KMS-11 (cell line): ENCODE data around the gene MYCT1.

Experiments
- H2AFZ ChIP-seq: fragments of 200-600 bp; sonication (generic); 2 replicates; pipeline ENCODE4 v1.6.1; 2016; ENCODE audit warnings: antibody characterized with exemption, mixed run types, low read depth
- H3K27ac ChIP-seq: fragments of 200-600 bp; sonication (generic); 2 replicates; pipeline ENCODE4 v1.6.1; 2016; ENCODE audit warnings: mild to moderate bottlenecking, mixed run types
- H3K27me3 ChIP-seq: fragments of 200-600 bp; sonication (generic); 2 replicates; pipeline ENCODE4 v1.6.1; 2017; ENCODE audit warnings: mild to moderate bottlenecking, low read depth, mixed run types, moderate library complexity; ENCODE audit not compliant: insufficient read depth
- H3K36me3 ChIP-seq: fragments of 200-600 bp; sonication (generic); 2 replicates; pipeline ENCODE4 v1.6.1; 2017; ENCODE audit warnings: mild to moderate bottlenecking, mixed run types; ENCODE audit not compliant: insufficient read depth
- H3K4me1 ChIP-seq: fragments of 200-600 bp; sonication (generic); 2 replicates; pipeline ENCODE4 v1.6.1; 2016; ENCODE audit warnings: mild to moderate bottlenecking, low read depth, mixed run types; ENCODE audit not compliant: poor library complexity, severe bottlenecking
- H3K4me2 ChIP-seq: fragments of 200-600 bp; sonication (generic); 2 replicates; pipeline ENCODE4 v1.7.0; 2016; ENCODE audit warnings: mild to moderate bottlenecking, mixed run types
- H3K4me3 ChIP-seq: fragments of 200-600 bp; sonication (generic); IDR thresholded peaks from 2 replicates; pipeline ENCODE4 v1.6.1; 2017; ENCODE audit warnings: low read depth, low read length, mixed read lengths; ENCODE audit not compliant: insufficient read depth
- H3K79me2 ChIP-seq: fragments of 200-600 bp; sonication (generic); 2 replicates; pipeline ENCODE4 v1.6.1; 2016; ENCODE audit warnings: low read depth, mixed run types; ENCODE audit not compliant: insufficient read depth
- H3K9ac ChIP-seq: fragments of 200-600 bp; sonication (generic); 2 replicates; pipeline ENCODE4 v1.6.1; 2016; ENCODE audit warnings: mild to moderate bottlenecking, mixed run types
- H4K20me1 ChIP-seq: fragments of 200-600 bp; sonication (generic); 2 replicates; pipeline ENCODE4 v1.6.1; 2016; ENCODE audit warnings: mild to moderate bottlenecking, mixed run types; ENCODE audit not compliant: insufficient read depth
- TF ChIP-seq, protein P1 (sequence below): fragments of 200-600 bp; sonication (generic); conservative IDR thresholded peaks from 2 replicates; pipeline ENCODE4 v1.6.1; 2017; ENCODE audit warnings: low read depth, mild to moderate bottlenecking, antibody characterized with exemption, low read length, moderate library complexity, mixed read lengths

The MYCT1 gene

DNA sequence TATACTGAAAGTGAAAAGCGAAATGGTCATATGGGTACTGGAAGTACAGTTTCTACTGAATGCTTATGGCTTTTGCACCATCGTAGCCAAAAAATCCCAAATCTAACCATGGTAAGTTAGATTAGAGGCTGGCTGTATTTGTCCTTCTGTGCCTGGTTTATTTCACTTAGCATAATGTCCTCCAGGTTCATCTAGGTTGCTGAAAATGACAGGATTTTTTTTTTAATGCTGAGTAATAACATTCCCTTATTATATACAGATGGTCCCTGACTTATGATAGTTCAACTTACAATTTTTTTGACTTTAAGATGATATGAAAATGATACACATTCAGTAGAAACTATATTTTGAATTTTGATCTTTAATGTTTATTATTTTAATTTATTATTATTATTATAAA lies 7.6 kb downstream of the MYCT1 start:
- Histone ChIP-seq H3K27me3 (no peaks in the 10 kb centered on the region), H3K79me2 (no peaks in the 10 kb centered on the region), H3K4me3 (no peak overlapping the region), H3K4me1 (no peaks in the 10 kb centered on the region), H2AFZ (no peak overlapping the region), H4K20me1 (no peaks in the 10 kb centered on the region), H3K27ac (no peak overlapping the region), H3K4me2 (no peak overlapping the region), H3K9ac (no peak overlapping the region), H3K36me3 (no peaks in the 10 kb centered on the region)
- TF ChIP-seq, protein P1, sequence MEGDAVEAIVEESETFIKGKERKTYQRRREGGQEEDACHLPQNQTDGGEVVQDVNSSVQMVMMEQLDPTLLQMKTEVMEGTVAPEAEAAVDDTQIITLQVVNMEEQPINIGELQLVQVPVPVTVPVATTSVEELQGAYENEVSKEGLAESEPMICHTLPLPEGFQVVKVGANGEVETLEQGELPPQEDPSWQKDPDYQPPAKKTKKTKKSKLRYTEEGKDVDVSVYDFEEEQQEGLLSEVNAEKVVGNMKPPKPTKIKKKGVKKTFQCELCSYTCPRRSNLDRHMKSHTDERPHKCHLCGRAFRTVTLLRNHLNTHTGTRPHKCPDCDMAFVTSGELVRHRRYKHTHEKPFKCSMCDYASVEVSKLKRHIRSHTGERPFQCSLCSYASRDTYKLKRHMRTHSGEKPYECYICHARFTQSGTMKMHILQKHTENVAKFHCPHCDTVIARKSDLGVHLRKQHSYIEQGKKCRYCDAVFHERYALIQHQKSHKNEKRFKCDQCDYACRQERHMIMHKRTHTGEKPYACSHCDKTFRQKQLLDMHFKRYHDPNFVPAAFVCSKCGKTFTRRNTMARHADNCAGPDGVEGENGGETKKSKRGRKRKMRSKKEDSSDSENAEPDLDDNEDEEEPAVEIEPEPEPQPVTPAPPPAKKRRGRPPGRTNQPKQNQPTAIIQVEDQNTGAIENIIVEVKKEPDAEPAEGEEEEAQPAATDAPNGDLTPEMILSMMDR = no peak

DNA sequence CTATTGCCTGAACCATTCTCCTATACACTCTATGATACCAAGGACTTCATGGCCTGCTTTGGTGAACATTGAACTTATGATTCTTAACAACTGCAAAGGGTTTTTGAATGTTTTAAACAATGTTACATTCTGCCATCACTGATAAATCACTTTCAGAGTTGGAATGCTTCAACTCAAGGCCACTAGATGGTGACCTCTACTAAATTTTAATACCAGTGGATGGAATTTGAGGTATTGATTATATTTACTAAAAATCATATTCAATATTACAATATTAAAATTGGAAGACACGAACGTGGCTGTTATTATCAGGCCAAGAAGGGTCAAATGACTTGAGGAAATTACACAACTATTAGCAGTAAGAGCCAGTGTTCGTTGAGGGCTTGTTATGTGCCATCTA lies 18.6 kb downstream of the MYCT1 start:
- TF ChIP-seq, protein P1 = no peak
- H2AFZ ChIP-seq = no peak overlapping the region
- H3K9ac ChIP-seq = no peak overlapping the region
- H3K27ac ChIP-seq = no peak overlapping the region
- H3K4me1 ChIP-seq = no peaks in the 10 kb centered on the region
- no peak overlapping the region for H3K4me2 ChIP-seq
- H4K20me1 ChIP-seq = no peaks in the 10 kb centered on the region
- no peaks in the 10 kb centered on the region for H3K36me3 ChIP-seq
- H3K79me2 ChIP-seq = no peaks in the 10 kb centered on the region
- no peaks in the 10 kb centered on the region for H3K27me3 ChIP-seq
- H3K4me3 ChIP-seq = no peak overlapping the region

DNA sequence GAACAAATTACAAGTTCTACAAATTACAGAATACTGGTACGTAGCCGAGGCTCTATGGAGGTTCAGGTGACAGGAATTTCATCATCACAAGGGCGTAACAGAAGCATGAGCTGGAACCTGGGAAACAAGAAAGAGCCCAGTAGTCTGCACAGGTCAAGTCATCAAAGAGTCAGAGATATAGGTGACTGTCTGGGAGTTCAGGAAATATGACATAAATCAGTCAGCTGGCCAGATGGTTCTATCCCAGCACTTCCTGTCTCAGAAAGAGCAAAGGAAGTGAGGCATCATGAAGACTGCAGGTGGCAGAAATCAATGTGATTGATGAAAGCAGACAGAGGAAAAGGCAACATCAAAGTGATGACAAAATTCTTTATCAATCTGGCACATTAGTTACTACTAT lies 23.3 kb downstream of the MYCT1 start:
- H3K79me2 ChIP-seq = no peaks in the 10 kb centered on the region
- TF ChIP-seq, protein P1 = no peak
- H3K27me3 ChIP-seq = no peaks in the 10 kb centered on the region
- no peaks in the 10 kb centered on the region for H3K4me1 ChIP-seq
- H3K4me3 ChIP-seq = no peak overlapping the region
- no peak overlapping the region for H3K27ac ChIP-seq
- H3K4me2 ChIP-seq = no peak overlapping the region
- no peaks in the 10 kb centered on the region for H3K36me3 ChIP-seq
- no peaks in the 10 kb centered on the region for H4K20me1 ChIP-seq
- no peak overlapping the region for H2AFZ ChIP-seq
- H3K9ac ChIP-seq = no peak overlapping the region

DNA sequence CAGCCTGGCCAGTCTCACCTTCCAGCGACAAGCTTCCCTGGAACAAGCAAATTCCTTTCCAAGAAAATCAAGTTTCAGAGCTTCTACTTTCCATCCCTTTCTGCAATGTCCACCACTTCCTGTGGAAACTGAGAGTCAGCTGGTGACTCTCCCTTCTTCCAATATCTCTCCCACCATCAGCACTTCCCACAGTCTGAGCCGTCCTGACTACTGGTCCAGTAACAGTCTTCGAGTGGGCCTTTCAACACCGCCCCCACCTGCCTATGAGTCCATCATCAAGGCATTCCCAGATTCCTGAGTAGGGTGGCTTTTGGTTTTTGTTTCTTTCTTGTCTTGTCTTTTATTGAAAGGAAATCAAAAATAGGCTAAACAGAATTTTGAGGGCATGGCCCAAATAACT lies 24.3 kb downstream of the MYCT1 start:
- H3K4me2 ChIP-seq = no peak overlapping the region
- H3K4me1 ChIP-seq = no peaks in the 10 kb centered on the region
- TF ChIP-seq, protein P1 = no peak
- H2AFZ ChIP-seq = no peak overlapping the region
- H3K27ac ChIP-seq = no peak overlapping the region
- no peaks in the 10 kb centered on the region for H3K79me2 ChIP-seq
- no peaks in the 10 kb centered on the region for H4K20me1 ChIP-seq
- no peak overlapping the region for H3K9ac ChIP-seq
- no peaks in the 10 kb centered on the region for H3K27me3 ChIP-seq
- H3K4me3 ChIP-seq = no peak overlapping the region
- H3K36me3 ChIP-seq = no peaks in the 10 kb centered on the region

DNA sequence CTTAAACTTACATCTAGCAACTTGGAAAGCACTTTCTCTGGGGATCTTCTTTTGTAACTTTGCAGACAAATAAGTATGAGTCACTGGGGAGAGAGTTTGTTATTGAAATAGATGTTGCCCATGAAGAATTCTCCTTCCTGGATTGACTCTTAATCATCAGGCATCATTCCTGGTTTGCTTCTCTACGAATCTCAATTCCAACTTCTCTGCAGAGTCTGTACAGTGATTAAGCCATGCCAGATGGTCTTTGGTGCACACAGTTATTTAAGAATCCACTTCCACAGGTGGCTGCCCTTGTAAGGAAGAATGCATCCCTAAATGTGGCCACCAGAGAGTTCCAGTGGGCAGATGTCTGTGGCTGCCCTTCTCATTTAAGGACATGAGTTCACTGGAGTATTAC lies 25.7 kb downstream of the MYCT1 start:
- Histone ChIP-seq H3K36me3 (no peaks in the 10 kb centered on the region), H3K9ac (no peak overlapping the region), H3K4me1 (no peaks in the 10 kb centered on the region), H3K4me3 (no peak overlapping the region), H3K79me2 (no peaks in the 10 kb centered on the region), H4K20me1 (no peaks in the 10 kb centered on the region), H3K27me3 (no peaks in the 10 kb centered on the region), H3K27ac (no peak overlapping the region), H2AFZ (no peak overlapping the region), H3K4me2 (no peak overlapping the region)
- TF ChIP-seq, protein P1 = no peak
